NCI-H2171 treated with DMSO at 0.1 percent for 48 hours (cell line): ENCODE measurements around the gene MAN2B2.
"Not testable (repeated sequence)": the region's sequence is repeated elsewhere in the genome, so short reads cannot be mapped to it uniquely, and the experiment has no call there.

ENCODE experiments used
- DNase-seq: peaks from one replicate; lab custom pipeline; 2025; lab: John Stamatoyannopoulos, UW

MAN2B2 gene

DNA sequence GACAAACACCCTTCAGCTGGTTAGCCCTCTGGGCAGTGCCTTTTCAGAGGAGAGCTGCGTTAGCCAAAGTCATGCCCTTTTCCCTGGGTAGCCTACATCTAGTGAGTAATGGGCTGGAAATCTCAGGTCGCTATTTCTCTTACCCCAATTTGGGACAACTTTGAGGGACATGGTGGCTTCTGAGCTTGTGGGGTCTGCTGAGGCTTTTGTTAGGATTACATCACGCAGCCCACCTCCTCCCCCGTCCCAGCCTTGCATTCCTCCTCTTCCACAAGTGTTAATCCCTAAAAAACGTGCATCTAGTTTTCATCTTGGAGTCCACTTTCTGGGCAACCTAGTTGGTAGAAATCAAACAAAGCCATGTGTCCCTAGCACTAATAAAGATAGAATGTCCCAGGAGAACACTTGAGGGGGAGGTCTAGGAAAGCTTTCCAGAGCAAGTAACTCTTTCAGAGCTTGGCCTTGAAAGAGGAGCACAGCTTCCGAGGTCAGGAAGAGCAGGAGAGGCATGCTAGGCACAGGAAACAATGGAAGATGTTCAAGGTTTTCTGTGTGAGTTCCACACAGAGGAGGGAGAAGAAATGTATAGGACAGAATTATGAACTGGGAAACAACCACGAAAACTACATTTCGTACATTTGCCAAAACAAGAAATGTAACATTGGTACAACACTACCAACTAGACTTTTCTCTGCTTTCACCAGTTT, 68.3 kb downstream of the MAN2B2 start:
- DNase-seq, result no peak

- no peak for DNase-seq
Measured at GRCh38 chr4:6644792-6645530, 70.0 kb downstream of the MAN2B2 start.

DNA sequence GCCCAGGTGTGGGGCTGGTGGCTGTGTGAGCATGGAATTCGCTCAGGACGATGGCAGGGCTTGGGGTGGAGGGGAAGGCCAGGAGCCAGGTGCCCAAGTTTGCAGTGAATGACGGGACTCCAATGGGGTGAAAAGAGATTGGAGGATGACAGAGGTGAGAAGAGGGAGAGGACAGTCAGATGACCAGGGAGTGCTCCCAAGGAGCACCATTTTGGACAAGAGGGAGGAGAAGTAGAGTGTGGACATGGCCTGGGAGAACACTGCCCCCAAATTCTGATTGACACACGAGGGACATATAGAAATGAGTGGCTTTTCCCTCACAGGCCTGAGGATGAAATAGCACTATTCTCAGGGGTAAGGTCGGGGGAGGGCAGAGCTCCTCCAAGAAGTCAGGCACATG, 72.2 kb downstream of the MAN2B2 start:
- no peak for DNase-seq

GRCh38 chr4:6647582-6648230, 72.7 kb downstream of the MAN2B2 start:
- no peak for DNase-seq

GRCh38 chr4:6649216-6649615, 74.2 kb downstream of the MAN2B2 start:
- no peak for DNase-seq

DNA sequence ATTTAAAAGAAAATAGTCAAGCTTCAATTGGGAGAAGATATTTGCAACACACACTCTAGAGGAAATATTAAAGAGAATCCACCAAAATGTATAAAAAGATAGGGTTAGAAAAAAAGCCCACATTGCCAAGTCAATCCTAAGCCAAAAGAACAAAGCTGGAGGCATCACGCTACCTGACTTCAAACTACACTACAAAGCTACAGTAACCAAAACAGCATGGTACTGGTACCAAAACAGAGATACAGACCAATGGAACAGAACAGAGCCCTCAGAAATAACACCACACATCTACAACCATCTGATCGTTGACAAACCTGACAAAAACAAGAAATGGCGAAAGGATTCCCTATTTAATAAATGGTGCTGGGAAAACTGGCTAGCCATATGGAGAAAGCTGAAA, 79.2 kb downstream of the MAN2B2 start:
- not testable (repeated sequence) for DNase-seq

- not testable (repeated sequence) for DNase-seq
Measured at GRCh38 chr4:6655291-6655690, 80.3 kb downstream of the MAN2B2 start.

- no peak for DNase-seq
Measured at GRCh38 chr4:6655924-6656323, 80.9 kb downstream of the MAN2B2 start.

- no peak for DNase-seq
Measured at GRCh38 chr4:6657242-6658208, 82.5 kb downstream of the MAN2B2 start.

GRCh38 chr4:6658209-6658595, 83.2 kb downstream of the MAN2B2 start:
- no peak for DNase-seq

DNA sequence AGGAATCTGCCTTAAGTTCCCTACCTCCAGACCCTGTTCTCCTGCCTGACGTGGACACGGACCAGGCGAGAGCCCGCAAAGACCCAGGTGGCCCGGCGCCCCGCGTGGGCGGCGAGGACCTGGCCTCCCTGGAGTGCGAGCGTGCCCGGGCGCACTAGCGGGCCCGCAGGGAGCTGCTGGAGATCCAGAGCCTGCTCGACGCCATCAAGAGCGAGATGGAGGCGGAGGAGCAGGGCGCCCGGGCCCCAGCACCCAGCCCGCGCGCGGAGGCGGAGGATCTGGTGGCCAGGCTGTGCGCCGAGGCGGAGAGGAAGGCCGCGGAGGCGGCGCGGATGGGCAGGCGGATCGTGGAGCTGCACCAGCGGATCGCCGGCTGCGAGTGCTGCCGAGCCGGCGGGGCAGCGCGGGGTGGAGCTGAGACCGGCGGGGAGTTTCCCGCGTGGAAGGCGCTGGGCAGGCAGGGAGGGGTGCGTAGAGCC, 83.6 kb downstream of the MAN2B2 start:
- no peak for DNase-seq

DNA sequence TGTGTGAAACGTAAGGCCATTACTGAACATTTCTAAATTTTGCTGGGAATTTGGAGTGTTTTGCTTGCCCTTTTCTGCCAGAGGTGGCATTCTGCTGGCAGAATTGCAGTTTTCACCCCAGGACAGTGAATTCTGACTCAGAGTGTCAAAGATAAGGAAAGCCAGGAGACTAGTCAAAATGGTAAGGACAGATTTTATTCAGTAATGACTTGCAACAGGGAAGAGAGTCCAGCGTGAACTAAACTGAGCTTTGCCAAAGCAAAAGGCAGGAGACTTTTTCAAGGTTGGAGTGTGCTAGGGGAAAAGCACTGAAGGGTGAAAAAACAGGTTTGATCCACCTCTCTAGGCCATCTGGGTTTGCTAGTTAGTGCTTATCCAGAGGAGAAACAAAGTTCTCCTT, 84.9 kb downstream of the MAN2B2 start:
- no peak for DNase-seq

DNA sequence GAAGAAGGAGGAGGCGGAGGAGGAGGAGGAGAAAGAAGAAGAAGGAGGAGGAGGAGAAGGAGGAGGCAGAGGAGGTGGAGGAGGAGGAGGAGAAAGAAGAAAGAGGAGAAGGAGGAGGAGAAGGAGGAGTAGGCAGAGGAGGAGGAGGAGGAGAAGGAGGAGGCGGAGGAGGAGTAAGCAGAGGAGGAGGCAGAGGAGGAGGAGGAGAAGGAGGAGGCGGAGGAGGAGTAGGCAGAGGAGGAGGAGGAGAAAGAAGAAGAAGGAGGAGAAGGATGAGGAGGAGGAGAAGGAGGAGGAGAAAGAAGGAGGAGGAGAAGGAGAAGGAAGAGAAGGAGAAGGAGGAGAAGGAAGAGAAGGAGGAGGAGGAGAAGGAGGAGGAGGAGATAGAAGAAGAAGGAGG, 85.4 kb downstream of the MAN2B2 start:
- DNase-seq, result no peak

GRCh38 chr4:6662591-6662990, 87.6 kb downstream of the MAN2B2 start:
- DNase-seq, result no peak

DNA sequence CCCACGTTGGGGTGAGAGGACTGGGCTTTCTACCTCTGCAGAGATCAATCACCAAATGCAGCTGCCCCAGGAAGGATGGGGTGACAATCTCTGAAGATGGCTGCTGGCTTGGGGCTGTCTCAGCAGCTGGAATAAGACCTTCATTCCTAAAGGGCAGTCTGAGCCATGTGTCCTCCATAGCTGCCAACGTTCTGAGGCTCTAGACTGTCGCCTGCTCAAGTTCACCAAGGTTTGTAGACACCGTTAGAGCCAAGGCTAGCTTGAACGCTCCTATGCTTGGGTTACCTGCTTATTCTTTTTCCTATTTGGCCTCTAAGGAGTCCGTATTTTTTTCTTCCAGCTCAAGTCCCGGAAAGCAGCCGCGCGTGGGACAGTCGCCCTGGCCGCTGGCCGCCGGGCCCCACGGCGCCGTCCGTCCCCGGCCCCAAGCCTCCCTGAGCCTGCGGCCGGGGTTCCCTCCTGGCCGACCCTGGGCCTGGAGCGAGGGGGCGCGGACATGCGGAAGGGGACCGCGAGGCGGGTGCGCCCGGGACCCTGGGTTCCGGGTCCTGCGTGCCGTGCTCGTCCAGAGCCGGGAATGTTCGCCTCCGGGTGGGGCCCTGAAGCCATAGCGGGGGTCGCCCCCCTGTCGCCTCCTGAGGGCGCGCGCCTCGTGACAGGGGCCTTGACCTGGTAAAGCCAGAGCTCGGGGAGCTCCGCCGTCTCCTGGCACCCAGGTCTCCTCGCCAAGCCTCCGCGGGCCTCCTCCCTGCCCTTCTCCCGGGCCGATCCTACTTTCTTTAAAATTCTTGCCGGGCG, 88.8 kb downstream of the MAN2B2 start:
- no peak for DNase-seq

DNA sequence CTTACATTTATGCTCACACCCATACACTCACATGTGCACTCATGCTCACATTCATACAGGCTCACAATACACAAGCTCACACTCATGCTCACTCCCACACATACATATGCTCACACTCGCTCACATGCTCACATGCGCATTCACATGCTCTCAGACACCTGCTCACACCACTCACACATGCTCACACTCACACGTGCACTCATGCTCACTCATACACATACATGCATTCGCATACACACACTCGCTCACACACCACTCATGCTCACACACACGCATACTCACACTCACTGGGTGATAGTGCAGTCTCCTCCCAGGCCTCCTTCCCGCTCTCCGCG, 90.3 kb downstream of the MAN2B2 start:
- DNase-seq, result no peak

GRCh38 chr4:6668391-6668790, 93.4 kb downstream of the MAN2B2 start:
- DNase-seq, result no peak

DNA sequence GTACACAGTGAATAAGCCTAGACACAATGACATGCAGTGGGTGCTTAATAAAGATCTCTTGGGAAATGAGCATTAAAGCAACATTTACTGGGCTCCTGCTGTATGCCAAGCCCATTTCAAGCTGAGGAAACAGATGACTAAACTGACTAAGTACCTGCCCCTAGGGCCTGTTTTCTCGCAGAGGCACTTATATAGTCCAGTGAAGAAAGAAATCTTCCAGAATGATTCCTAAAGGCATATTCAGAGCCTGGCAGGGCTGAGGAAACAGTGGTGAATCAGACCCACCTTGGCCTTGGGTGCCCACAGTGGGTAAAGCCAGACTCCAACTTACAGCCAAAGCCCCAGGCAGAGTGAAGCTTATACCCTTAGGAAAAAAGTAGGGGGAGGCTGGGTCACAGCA, 96.7 kb downstream of the MAN2B2 start:
- DNase-seq, result no peak

DNA sequence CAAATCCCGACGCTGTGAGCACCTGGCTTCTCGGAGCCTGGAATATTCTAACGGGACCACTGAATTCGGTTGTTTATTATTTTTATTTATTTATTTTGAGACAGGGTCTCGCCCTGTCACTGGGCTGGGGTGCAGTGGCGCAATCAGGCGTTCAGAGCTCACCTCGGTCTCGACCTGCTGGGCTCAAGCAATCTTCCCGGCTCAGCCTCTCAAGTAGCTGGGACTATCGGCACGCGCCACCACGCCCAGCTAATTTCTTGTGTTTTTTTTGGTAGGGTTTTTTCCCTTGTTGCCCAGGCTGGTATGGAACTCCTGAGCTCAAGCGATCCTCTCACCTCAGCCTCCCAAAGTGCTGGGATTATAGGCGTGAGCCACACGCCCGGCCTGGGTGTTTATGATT, 97.1 kb downstream of the MAN2B2 start:
- no peak for DNase-seq

DNA sequence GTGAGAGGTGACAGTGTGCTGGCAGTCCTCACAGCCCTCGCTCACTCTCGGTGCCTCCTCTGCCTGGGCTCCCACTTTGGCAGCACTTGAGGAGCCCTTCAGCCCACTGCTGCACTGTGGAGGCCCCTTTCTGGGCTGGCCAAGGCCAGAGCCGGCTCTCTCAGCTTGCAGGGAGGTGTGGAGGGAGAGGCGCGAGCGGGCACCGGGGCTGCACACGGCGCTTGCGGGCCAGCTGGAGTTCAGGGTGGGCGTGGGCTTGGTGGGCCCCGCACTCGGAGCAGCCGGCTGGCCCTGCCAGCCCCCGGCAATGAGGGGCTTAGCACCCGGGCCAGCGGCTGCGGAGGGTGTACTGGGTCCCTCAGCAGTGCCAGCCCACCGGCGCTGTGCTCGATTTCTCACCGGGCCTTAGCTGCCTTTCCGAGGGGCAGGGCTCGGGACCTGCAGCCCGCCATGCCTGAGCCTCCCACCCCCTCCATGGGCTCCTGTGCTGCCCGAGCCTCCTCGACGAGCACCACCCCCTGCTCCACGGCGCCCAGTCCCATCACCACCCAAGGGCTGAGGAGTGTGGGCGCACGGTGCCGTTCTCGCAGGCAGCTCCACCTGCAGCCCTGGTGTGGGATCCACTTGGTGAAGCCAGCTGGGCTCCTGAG, 97.7 kb downstream of the MAN2B2 start:
- DNase-seq, result not testable (repeated sequence)
